ENCODE measurements around the gene LPCAT1.

Gene LPCAT1

GRCh38 chr5:1558944-1559343, 35.2 kb upstream of the LPCAT1 start:
- no peak overlapping the region for H3K27ac ChIP-seq
- no peak for TF ChIP-seq CTCF (IDR thresholded peaks at IDR 0.05)
- H3K4me3 ChIP-seq: no peak overlapping the region
- DNase-seq (ENCODE audit: low spot score): no peak

- no peak for TF ChIP-seq CTCF (IDR thresholded peaks at IDR 0.05)
- Histone ChIP-seq H3K27ac (no peak overlapping the region), H3K4me3 (no peak overlapping the region)
- DNase-seq (ENCODE audit: low spot score): no peak
These were observed 33.5 kb upstream of the LPCAT1 start for GRCh38 chr5:1557114-1557873.

GRCh38 chr5:1555808-1556731, 32.3 kb upstream of the LPCAT1 start:
- DNase-seq (ENCODE audit: low spot score): no peak
- Histone ChIP-seq H3K27ac (no peak overlapping the region), H3K4me3 (no peak overlapping the region)
- TF ChIP-seq CTCF (IDR thresholded peaks at IDR 0.05): no peak

- TF ChIP-seq CTCF (IDR thresholded peaks at IDR 0.05): no peak
- Histone ChIP-seq H3K4me3 (no peak overlapping the region), H3K27ac (no peak overlapping the region)
- DNase-seq (ENCODE audit: low spot score): peak; percentile 55
These were observed 31.4 kb upstream of the LPCAT1 start for GRCh38 chr5:1555011-1555807.

GRCh38 chr5:1554410-1554967, 30.7 kb upstream of the LPCAT1 start:
- no peak for TF ChIP-seq CTCF (IDR thresholded peaks at IDR 0.05)
- Histone ChIP-seq H3K27ac (no peak overlapping the region), H3K4me3 (no peak overlapping the region)
- DNase-seq (ENCODE audit: low spot score): no peak

- no peak for TF ChIP-seq CTCF (IDR thresholded peaks at IDR 0.05)
- Histone ChIP-seq H3K4me3 (no peak overlapping the region), H3K27ac (no peak overlapping the region)
- no peak for DNase-seq (ENCODE audit: low spot score)
These were observed 30.0 kb upstream of the LPCAT1 start for GRCh38 chr5:1553539-1554409.

Data from coronary artery (tissue), 2 donors.